22Rv1 (cell line): Measurements from ENCODE around the gene BAZ2B.

Experiments
- ZFX ChIP-seq: fragments of 450-650 bp; IDR thresholded peaks from 2 replicates; pipeline ENCODE4 v1.6.1; 2017; ENCODE audit warnings: antibody characterized with exemption, borderline replicate concordance
- TF ChIP-seq, protein P1 (sequence below): fragments of 450-650 bp; IDR thresholded peaks from 2 replicates; pipeline ENCODE4 v1.5.1; 2017; ENCODE audit warnings: mild to moderate bottlenecking

DNA sequence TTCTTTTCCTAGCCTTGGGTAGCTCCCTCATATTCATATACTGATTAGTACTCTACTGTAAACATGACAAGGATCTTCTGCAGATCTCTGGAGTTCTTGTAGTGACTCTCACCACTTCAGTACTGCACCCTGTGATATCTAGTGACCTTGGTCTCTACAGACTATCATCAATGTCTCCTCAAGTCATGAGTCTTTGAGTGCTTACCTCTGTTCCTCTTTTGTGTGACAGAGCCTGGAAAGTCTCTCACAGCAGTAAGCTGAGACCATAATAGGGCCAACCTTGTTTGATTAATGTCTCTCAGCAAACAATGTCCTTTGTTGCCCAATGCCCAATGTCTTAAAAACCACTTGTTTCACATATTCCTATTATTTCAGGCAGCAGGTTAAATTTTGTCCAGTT is 34.2 kb upstream of the BAZ2B start:
- TF ChIP-seq, protein P1, sequence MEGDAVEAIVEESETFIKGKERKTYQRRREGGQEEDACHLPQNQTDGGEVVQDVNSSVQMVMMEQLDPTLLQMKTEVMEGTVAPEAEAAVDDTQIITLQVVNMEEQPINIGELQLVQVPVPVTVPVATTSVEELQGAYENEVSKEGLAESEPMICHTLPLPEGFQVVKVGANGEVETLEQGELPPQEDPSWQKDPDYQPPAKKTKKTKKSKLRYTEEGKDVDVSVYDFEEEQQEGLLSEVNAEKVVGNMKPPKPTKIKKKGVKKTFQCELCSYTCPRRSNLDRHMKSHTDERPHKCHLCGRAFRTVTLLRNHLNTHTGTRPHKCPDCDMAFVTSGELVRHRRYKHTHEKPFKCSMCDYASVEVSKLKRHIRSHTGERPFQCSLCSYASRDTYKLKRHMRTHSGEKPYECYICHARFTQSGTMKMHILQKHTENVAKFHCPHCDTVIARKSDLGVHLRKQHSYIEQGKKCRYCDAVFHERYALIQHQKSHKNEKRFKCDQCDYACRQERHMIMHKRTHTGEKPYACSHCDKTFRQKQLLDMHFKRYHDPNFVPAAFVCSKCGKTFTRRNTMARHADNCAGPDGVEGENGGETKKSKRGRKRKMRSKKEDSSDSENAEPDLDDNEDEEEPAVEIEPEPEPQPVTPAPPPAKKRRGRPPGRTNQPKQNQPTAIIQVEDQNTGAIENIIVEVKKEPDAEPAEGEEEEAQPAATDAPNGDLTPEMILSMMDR, result no peak
- TF ChIP-seq ZFX, result no peak
